GM19324 (cell line): ENCODE measurements around the gene TTC9.

Experiments
- ATAC-seq: cut with Tn5 transposase; IDR thresholded peaks from one replicate; pipeline ENCODE4 v1.9.1; 2021; ENCODE audit warnings: mild to moderate bottlenecking, moderate library complexity; ENCODE audit not compliant: unreplicated experiment, low FRiP score

Gene TTC9

DNA sequence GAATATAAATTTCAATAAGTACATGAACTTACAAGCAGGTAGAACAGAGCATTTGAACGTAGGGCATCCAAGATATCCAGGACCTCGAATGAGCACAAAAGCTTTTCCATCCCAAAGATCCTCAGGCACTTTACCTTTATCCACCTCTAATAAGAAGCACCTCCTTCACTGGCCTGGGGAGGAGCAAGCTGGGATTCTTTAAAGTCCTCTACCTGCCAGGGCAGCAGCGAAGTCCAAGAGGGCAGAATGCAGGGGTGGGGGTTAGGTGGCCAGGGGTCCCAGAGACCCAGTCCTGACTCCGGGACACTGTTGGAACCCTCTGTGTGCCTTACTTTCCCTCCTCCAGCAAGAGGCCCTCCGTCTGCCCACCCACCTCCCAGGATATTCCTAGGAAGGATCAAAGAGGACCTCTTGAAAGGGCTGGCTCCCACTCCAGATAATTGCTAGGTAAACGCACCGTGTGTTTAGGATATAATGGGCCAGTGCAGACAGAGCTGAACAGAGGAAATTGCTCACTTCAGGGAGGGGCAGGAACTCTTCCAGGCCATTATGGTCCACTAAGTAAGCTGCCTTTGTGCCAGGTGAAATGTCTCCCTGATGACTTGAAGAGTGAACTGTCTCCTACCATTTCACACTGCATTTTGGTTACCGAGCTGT lies 68.1 kb downstream of the TTC9 start:
- ATAC-seq: no peak

- ATAC-seq: no peak
Observed at GRCh38 chr14:70711451-70711850, 69.7 kb downstream of the TTC9 start.

DNA sequence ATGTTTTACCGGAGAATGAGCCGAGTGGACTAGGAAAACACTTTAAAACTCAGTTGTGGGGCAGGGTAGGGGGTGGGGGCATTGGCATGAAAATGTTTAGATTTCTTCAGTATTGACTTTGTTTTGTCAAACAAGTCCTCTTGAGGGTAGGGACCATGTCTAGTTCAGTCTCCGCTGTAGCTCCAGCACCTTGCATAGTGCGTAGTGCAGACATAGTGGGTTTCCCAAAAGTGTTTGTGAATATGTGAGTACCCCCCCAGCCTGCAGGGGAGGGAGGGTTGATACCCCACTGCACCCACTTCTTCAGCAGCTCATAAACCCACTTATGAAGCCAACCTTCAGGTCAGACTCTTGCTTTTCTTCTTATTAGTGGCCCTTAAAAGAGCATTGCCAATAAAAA lies 71.4 kb downstream of the TTC9 start:
- ATAC-seq: no peak

GRCh38 chr14:70713511-70713916 lies 71.8 kb downstream of the TTC9 start:
- ATAC-seq: no peak

- no peak for ATAC-seq
Observed at GRCh38 chr14:70714055-70714550, 72.4 kb downstream of the TTC9 start.

DNA sequence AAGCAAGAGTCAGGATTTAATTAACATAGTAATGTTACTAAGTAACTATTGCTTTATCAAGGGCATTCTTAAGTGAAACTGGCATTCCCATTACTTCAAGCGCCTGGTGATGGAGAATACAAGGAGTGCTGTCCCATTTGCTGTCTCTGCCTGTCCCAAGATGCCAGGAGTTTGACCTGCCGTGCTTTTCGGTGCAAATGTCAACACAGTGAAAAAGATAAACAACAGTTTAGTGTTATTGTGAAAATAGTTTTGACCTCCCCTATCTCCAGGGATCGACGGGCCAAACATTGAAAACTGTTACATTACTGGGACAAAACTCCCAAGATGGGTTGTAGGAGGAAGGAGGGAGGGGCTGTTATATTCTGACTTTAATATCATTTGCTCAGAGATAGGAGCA lies 74.8 kb downstream of the TTC9 start:
- no peak for ATAC-seq

DNA sequence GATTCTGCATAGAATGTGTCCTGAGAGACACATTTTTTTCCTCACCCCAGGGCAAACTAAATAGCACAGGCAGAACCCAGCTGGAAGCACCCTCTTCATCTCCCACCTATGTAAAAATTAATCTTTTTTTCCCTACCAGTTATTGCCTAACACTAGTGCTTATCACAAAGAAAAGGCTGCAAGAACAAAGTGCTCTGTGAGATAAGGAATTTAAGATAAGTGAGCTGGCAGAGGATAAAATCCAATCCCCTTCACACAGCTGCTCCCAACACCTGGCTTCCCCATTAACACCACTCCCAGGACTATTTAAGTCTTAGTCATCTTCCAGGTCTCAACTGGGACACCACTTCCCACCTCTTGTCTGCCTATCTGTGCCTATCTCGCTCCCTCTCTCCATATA lies 75.2 kb downstream of the TTC9 start:
- ATAC-seq: no peak

DNA sequence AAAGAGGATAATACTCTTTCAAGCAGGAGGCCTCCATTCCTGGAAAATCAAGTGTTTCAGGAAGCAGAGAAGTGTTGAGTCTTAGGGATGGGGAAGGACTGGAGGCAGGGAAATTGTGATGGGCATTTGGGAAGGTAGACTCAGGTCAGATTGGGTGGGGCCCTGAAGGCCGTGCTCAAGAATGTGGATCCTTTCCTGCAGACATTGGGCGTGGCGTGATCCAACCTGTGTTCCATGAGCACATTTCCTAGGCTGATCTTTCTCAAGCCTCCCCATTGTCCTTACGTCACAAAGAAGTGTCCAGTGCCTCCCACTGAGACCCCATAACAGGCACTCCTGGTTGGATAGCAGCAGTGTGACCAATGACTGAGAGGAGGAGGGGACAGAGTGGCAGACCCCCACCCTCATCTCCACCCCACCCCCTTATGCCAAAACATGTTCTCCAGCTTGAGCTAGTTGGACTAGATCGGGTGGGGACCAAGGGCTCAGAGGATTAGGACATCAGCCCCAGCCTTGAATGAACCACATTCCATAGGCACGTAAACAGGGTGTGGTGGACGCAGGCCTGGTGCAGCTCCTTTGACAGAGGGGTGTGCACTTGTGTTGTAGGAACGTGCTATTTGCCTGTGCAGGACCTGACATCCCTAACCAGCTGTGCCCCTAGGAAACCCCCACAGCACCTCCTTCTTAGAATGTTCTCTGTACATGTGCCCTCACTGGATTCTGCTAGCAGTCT lies 76.8 kb downstream of the TTC9 start:
- no peak for ATAC-seq

GRCh38 chr14:70721542-70721941 lies 79.8 kb downstream of the TTC9 start:
- ATAC-seq: no peak

DNA sequence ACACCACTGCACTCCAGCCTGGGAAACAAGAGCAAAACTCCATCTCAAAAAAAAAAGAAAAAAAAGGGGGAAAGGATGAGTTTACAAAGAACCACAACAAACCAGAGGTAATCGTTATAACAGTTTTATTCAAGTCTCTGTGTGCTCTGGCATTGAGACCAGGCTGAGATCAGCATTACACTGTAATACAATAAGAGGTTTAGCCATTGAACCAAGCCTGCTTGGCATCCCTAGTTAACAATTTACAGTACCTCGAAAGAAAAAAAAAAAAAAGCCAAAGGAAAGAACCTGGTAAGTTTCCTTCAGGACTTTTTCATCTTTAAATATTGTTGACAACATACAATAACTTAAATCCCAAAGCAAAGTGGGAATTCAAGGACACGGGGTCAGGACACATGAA lies 80.7 kb downstream of the TTC9 start:
- ATAC-seq: no peak

GRCh38 chr14:70723276-70723675 lies 81.6 kb downstream of the TTC9 start:
- no peak for ATAC-seq

- ATAC-seq: no peak
Observed at GRCh38 chr14:70724110-70724509, 82.4 kb downstream of the TTC9 start.

- no peak for ATAC-seq
Observed at GRCh38 chr14:70724944-70725343, 83.2 kb downstream of the TTC9 start.
